H1 (cell line): ENCODE results near the gene IFT27.

Source experiments
- CTCF ChIP-seq, 3 experiments: IDR thresholded peaks; 1 replicate in 2 of 3; 2 replicates in 1 of 3; pipeline versions ENCODE4 v1.5.1 to v1.6.1; 2011; ENCODE audit warnings: low read length in 3 of 3, mild to moderate bottlenecking in 3 of 3, inconsistent platforms in 2 of 3, low read depth in 1 of 3, moderate library complexity in 1 of 3; ENCODE audit not compliant: insufficient read depth in 1 of 3; ENCODE audit errors: control extremely low read depth in 1 of 3
- EP300 ChIP-seq, 2 experiments: IDR thresholded peaks; 1 replicate in 1 of 2; 2 replicates in 1 of 2; pipeline ENCODE4 v1.6.1; 2011 to 2012; ENCODE audit warnings: low read depth in 2 of 2, low read length in 2 of 2, mild to moderate bottlenecking in 2 of 2, borderline replicate concordance in 1 of 2, inconsistent platforms in 1 of 2, moderate library complexity in 1 of 2
- EZH2 ChIP-seq: fragments of 200-600 bp; sonication (generic); IDR thresholded peaks from 2 replicates; pipeline ENCODE4 v1.7.1; 2012; ENCODE audit warnings: low read depth, mild to moderate bottlenecking, moderate library complexity, low read length, inconsistent platforms; ENCODE audit not compliant: severe bottlenecking
- NRF1 ChIP-seq: IDR thresholded peaks from 2 replicates; pipeline ENCODE4 v1.6.1; 2011; ENCODE audit warnings: mild to moderate bottlenecking, low read depth, low read length, improper control_type of control experiment
- POLR2A ChIP-seq, 2 experiments: IDR thresholded peaks; 1 replicate in 1 of 2; 2 replicates in 1 of 2; pipeline ENCODE4 v1.6.1; 2011; ENCODE audit warnings: low read depth in 2 of 2, low read length in 2 of 2, mild to moderate bottlenecking in 2 of 2; ENCODE audit errors: control extremely low read depth in 1 of 2
- POLR2AphosphoS5 ChIP-seq: IDR thresholded peaks from 2 replicates; pipeline ENCODE4 v1.6.1; 2011; ENCODE audit warnings: low read depth, low read length
- RAD21 ChIP-seq, 2 experiments: IDR thresholded peaks in 1 of 2; conservative IDR thresholded peaks in 1 of 2; 2 replicates each; pipeline ENCODE4 v1.6.1; 2011; ENCODE audit warnings: low read depth in 2 of 2, low read length in 2 of 2, improper control_type of control experiment in 1 of 2, inconsistent platforms in 1 of 2, mild to moderate bottlenecking in 1 of 2, moderate library complexity in 1 of 2
- RNF2 ChIP-seq: fragments of 200-900, 300-1000 bp; sonication (generic); IDR thresholded peaks from 2 replicates; pipeline ENCODE4 v1.7.1; 2016; ENCODE audit warnings: borderline replicate concordance, low read depth, mild to moderate bottlenecking, antibody characterized with exemption, low read length; ENCODE audit not compliant: poor library complexity, severe bottlenecking; ENCODE audit errors: missing control alignments
- TBP ChIP-seq: IDR thresholded peaks from 2 replicates; pipeline ENCODE4 v1.6.1; 2011; ENCODE audit warnings: low read depth, low read length, improper control_type of control experiment
- TCF12 ChIP-seq: IDR thresholded peaks from 2 replicates; pipeline ENCODE4 v1.6.1; 2011; ENCODE audit warnings: low read depth, mild to moderate bottlenecking, low read length
- YY1 ChIP-seq: IDR thresholded peaks from 2 replicates; pipeline ENCODE4 v1.6.1; 2011; ENCODE audit warnings: low read depth, mild to moderate bottlenecking, low read length
- TF ChIP-seq, protein P1 (sequence below): IDR thresholded peaks from 2 replicates; pipeline ENCODE4 v1.6.1; 2012; ENCODE audit warnings: inconsistent platforms

DNA sequence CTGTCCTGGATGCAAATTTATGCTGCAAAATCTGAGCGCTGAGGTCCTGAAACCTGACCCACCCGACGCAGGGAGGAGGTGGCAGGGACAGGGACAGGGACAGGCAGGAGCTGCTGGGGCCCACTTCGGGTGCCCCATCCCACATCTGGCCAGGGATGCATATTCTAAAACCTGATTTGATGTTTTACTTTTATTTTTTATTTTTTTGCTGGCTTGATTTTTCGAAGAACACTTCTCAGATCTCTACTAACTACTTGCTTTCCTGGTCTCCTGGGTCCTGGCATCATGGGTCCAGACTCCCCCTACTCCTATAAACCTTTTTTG, 41.6 kb upstream of the IFT27 start:
- TF ChIP-seq POLR2A (IDR thresholded peaks at IDR 0.05; ENCODE audit: control extremely low read depth in 1 of 2, low read depth in 2 of 2, low read length in 2 of 2) (no peak), NRF1 (no peak), POLR2AphosphoS5 (no peak), EZH2 (no peak), YY1 (no peak), CTCF (IDR thresholded peaks at IDR 0.05; ENCODE audit: control extremely low read depth in 1 of 3, insufficient read depth in 1 of 3, low read depth in 1 of 3, low read length in 3 of 3) (no peak), RAD21 (IDR thresholded peaks at IDR 0.05 in 1 of 2, conservative IDR thresholded peaks at IDR 0.05 in 1 of 2; ENCODE audit: low read depth in 2 of 2, low read length in 2 of 2) (no peak), EP300 (IDR thresholded peaks at IDR 0.05; ENCODE audit: borderline replicate concordance in 1 of 2, low read depth in 2 of 2, low read length in 2 of 2) (no peak), TBP (no peak), TCF12 (no peak), RNF2 (no peak)
- TF ChIP-seq, protein P1, sequence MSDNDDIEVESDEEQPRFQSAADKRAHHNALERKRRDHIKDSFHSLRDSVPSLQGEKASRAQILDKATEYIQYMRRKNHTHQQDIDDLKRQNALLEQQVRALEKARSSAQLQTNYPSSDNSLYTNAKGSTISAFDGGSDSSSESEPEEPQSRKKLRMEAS = no peak
